Measurements from ENCODE around the gene PLEKHM2.
"Not testable (repeated sequence)": the region's sequence is repeated elsewhere in the genome, so short reads cannot be mapped to it uniquely, and the experiment has no call there.

The PLEKHM2 gene

GRCh38 chr1:15678578-15678977 lies 5.5 kb upstream of the PLEKHM2 start:
- DNase-seq, result no peak

- peak in 1 of 2 experiments; percentile 41 for DNase-seq
Measured at GRCh38 chr1:15680131-15680530, 4.0 kb upstream of the PLEKHM2 start.

GRCh38 chr1:15680561-15681348 lies 3.4 kb upstream of the PLEKHM2 start:
- DNase-seq, result peak in 1 of 2 experiments; percentile 44

- DNase-seq, result no peak
Measured at GRCh38 chr1:15681349-15682292, 2.5 kb upstream of the PLEKHM2 start.

GRCh38 chr1:15682936-15683341 lies 1.2 kb upstream of the PLEKHM2 start:
- no peak for DNase-seq

GRCh38 chr1:15683345-15684039 lies 628 bp upstream of the PLEKHM2 start:
- DNase-seq, result no peak

- peak; percentile 64 to 68 for DNase-seq
Measured at GRCh38 chr1:15684468-15685291, 560 bp downstream of the PLEKHM2 start.

GRCh38 chr1:15685820-15686219 lies 1.7 kb downstream of the PLEKHM2 start:
- DNase-seq, result no peak

GRCh38 chr1:15687446-15687845 lies 3.3 kb downstream of the PLEKHM2 start:
- DNase-seq, result no peak

GRCh38 chr1:15690317-15690716 lies 6.2 kb downstream of the PLEKHM2 start:
- DNase-seq, result no peak

- no peak for DNase-seq
Measured at GRCh38 chr1:15691434-15692032, 7.4 kb downstream of the PLEKHM2 start.

GRCh38 chr1:15692121-15692682 lies 8.1 kb downstream of the PLEKHM2 start:
- no peak for DNase-seq

GRCh38 chr1:15693371-15693770 lies 9.3 kb downstream of the PLEKHM2 start:
- DNase-seq, result no peak

GRCh38 chr1:15696956-15697521 lies 12.9 kb downstream of the PLEKHM2 start:
- DNase-seq, result peak; percentile 32 to 47

- DNase-seq, result no peak
Measured at GRCh38 chr1:15698201-15698600, 14.1 kb downstream of the PLEKHM2 start.

GRCh38 chr1:15699321-15699720 lies 15.2 kb downstream of the PLEKHM2 start:
- DNase-seq, result not testable (repeated sequence)

- no peak for DNase-seq
Measured at GRCh38 chr1:15700508-15700907, 16.4 kb downstream of the PLEKHM2 start.

- no peak for DNase-seq
Measured at GRCh38 chr1:15701784-15702183, 17.7 kb downstream of the PLEKHM2 start.

GRCh38 chr1:15702722-15703550 lies 18.8 kb downstream of the PLEKHM2 start:
- no peak for DNase-seq

GRCh38 chr1:15703562-15703961 lies 19.4 kb downstream of the PLEKHM2 start:
- no peak for DNase-seq

Measured in activated T-cell treated with anti-CD3 and anti-CD28 coated beads, Interleukin-2, amount 50 U/mL, for 48 hours (primary cell).